HG03095 (cell line): ENCODE results near the gene GRIFIN.

Experiments used
- ATAC-seq: cut with Tn5 transposase; IDR thresholded peaks from one replicate; pipeline ENCODE4 v1.9.1; 2021; ENCODE audit warnings: moderate library complexity; ENCODE audit not compliant: unreplicated experiment

The GRIFIN gene

DNA sequence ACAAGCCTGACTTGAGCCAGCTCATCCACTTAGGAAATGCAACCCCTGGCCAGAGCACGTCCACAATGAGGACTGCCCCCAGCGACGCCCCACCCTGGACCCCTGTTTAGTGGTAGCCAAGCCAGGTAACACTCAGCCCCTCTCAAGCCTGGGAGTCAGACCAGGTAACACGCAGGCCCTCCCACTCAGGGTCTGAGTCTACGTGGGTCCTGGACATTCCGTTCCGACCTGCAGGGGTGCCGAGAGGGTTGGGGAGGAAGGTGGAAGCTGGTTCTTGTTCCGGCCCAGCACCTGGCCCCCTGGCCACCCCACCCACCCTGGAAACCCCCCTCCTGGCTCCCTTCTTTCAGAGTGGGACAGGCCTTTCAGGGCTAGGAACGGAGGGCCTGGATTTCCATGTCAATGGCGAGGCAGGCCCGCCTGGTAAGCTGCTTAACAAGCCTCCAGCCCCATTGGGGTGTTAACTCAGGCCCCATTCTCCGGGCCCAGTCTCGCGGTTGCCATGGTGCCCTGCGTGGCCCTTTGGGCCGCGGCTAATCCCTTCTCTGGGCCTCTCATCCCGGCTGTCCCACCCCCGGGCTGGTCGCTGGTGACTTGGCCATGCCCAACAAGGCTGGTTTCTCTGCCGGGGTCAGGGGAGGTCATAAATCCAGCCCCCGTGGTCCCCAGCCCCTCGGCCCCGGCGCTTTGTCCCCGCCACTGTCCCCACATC is 23.7 kb upstream of the GRIFIN start:
- ATAC-seq: no peak

- no peak for ATAC-seq
These were observed 23.0 kb upstream of the GRIFIN start for GRCh38 chr7:2499181-2499580.

- ATAC-seq: no peak
These were observed 22.5 kb upstream of the GRIFIN start for GRCh38 chr7:2498708-2499107.

GRCh38 chr7:2497500-2498336 is 21.5 kb upstream of the GRIFIN start:
- no peak for ATAC-seq

DNA sequence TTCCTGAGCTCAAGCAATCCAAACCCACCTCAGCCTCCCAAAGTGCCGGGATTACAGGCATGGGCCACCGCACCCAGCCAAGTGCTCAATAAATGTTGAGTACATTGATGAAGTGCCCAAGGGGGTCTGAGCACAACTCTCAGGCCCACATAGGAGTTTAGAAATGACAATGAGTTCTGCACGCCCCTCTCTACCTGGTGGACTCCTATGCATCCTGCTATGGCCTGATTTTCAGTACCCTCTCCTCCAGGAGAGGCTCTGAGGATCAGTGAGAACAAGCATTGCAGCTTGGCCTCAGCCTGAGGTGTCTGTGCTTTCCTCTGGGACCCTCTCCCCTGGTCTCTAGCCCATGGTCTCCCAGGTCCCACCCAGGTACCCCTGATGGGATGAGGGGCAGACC is 20.9 kb upstream of the GRIFIN start:
- no peak for ATAC-seq

DNA sequence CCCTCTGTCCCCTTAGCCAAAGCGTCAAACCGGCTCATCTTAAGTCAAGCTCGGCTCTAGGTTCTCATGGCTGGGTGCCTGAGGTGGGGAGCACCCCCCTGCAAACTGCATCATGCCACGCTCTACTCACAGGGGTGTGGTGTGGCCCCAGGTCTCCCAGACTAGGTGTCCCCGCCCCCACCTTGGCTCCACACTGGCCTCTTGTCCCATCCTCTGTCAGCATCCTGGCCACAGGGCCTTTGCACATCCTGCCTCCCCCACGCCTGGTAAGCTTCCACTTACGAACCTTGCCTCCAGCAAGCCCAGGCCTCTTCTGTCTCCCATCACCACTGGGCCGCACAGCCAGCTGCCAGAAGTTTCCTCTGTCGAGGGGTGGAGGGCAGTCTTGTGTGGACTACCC is 20.2 kb upstream of the GRIFIN start:
- no peak for ATAC-seq

GRCh38 chr7:2495418-2496299 is 19.5 kb upstream of the GRIFIN start:
- no peak for ATAC-seq

- no peak for ATAC-seq
These were observed 18.3 kb upstream of the GRIFIN start for GRCh38 chr7:2494191-2495130.

- ATAC-seq: no peak
These were observed 17.3 kb upstream of the GRIFIN start for GRCh38 chr7:2493205-2494164.

- ATAC-seq: no peak
These were observed 15.8 kb upstream of the GRIFIN start for GRCh38 chr7:2492038-2492437.

- ATAC-seq: no peak
These were observed 14.0 kb upstream of the GRIFIN start for GRCh38 chr7:2490181-2490651.

DNA sequence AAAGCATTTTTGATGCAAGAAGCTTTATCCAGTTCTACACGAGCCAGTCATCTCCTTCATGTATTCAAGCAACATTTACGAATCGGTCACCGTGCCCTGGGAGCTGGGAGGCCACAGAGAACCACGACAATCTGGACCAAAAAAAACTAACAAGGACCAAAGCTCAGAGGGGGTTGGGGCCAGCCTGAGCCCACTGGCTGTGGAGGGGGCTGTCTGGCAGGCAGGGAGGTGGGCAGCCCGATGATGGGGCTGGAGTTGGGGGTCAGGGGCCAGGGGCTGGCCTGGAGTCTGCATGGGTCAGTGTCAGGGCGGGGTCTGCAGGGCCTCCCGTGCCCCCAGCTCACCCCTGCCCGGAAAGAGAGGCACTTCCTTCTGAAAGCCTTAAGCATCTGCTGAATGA is 12.5 kb upstream of the GRIFIN start:
- no peak for ATAC-seq

DNA sequence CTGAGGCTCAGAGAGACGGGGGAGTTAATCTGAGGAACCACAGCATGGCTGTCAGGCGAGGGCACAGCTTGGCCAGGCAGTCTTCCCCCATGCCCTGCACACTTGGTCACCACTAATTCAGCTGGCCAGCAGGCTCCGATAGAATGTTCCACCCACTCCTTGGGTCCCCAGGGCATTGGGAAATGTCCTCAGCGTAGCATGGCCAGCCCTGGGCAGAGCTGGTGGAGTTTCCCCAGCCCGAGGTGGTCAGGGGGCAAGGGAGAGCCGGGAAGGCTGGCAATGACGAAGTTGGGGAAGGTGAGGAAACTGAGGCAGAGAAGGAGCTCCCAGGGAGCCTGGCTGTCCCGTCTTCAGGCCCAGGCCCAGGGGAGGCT is 12.1 kb upstream of the GRIFIN start:
- no peak for ATAC-seq

- ATAC-seq: no peak
These were observed 11.5 kb upstream of the GRIFIN start for GRCh38 chr7:2487586-2488271.

- no peak for ATAC-seq
These were observed 8.7 kb upstream of the GRIFIN start for GRCh38 chr7:2484868-2485267.

DNA sequence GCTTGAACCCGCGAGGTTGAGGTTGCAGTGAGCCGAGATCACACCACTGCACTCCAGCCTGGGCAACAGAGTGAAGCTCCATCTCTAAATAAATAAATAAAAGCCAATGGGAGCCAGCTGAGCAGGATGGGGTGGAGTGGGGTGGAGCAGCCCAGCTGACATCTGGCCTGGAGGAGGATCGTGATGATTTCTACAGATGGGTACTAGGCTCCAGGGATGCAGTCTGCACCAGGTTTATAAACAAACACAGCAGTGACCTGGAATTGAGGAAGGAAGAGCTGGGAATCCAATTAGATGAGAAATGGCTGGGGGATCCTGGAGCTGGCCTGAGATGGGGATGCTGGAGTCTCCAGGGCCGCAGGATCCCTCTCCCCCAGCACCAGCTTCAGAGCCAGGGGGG is 7.3 kb upstream of the GRIFIN start:
- no peak for ATAC-seq

DNA sequence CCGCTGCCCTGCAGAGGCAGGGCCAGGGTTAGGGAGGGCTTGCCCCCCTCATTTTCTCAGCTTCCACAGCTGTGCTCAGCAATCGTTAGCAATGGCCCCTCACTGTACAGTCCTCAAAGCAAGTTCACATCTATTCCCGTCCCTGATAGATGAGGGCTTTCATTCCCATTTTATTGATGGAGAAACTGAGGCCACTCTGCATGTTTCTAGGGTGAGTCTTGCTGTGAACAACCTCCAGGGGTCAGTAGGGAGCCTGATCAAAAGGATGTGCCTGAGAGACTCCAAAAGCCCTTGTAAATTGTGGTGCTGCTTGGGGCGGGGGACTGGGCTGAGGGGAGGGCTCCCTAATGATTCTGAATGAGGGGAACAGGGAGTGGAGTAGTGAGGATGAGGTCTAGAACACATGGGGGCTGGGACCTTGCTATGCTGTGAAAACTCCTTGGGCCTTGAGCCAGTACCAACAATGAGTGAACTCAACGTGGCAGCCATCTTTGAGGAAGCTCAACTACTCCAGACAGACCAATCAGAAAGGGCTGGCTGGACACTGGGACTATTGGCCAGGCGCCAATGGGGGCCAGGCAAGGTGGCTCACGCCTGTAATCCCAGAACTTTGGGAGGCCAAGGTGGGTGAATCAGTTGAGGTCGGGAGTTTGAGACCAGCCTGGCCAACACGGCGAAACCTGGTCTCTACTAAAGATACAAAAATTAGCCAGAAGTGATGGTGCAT is 6.7 kb upstream of the GRIFIN start:
- no peak for ATAC-seq

- ATAC-seq: no peak
These were observed 5.0 kb upstream of the GRIFIN start for GRCh38 chr7:2481195-2481594.
